Prostate gland (tissue), 2 donors: ENCODE data around the gene SPRING1.

Experiments used
- POLR2A ChIP-seq: fragments of 450-650 bp; IDR thresholded peaks from one replicate; pipeline ENCODE4 v1.6.1; 2016; ENCODE audit warnings: antibody characterized with exemption, mild to moderate bottlenecking
- TF ChIP-seq, protein P1 (sequence below), 4 experiments: fragments of 200-600 bp in 2 of 4; fragments of 450-650 bp in 2 of 4; sonication (generic) in 2 of 4; IDR thresholded peaks; 1 replicate in 3 of 4; 2 replicates in 1 of 4; pipeline ENCODE4 v1.5.1; 2016 to 2019; ENCODE audit warnings: antibody characterized with exemption in 4 of 4, mild to moderate bottlenecking in 2 of 4, moderate library complexity in 2 of 4

DNA sequence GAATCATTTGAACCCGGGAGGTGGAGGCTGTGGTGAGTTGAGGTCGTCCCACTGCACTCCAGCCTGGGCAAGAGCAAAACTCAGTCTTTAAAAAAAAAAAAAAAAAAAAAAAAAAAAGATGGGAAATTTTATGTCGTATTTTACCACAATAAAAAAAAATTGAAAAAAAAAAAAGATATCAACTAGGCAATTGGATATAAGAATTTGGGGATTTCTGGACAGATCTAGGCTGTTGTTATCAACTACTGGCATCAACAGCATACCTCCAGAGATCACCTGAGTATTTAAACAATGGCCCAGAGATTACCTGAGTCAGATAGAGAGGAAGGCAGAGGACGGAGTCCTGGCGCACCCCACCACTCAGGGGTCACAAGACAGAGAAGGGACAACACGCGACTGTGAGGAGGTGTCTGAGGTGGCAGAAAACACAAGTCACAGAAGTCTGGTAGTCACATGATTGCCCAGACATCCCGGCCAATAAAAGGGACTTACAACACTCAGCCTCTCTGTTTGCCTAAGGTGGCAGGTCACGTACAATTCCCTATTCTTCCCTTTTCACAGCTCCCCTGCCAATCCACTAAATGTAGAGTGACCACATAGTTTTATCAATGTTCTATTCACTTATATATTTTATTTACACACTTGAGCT, 1.8 kb downstream of the SPRING1 start:
- TF ChIP-seq, protein P1, sequence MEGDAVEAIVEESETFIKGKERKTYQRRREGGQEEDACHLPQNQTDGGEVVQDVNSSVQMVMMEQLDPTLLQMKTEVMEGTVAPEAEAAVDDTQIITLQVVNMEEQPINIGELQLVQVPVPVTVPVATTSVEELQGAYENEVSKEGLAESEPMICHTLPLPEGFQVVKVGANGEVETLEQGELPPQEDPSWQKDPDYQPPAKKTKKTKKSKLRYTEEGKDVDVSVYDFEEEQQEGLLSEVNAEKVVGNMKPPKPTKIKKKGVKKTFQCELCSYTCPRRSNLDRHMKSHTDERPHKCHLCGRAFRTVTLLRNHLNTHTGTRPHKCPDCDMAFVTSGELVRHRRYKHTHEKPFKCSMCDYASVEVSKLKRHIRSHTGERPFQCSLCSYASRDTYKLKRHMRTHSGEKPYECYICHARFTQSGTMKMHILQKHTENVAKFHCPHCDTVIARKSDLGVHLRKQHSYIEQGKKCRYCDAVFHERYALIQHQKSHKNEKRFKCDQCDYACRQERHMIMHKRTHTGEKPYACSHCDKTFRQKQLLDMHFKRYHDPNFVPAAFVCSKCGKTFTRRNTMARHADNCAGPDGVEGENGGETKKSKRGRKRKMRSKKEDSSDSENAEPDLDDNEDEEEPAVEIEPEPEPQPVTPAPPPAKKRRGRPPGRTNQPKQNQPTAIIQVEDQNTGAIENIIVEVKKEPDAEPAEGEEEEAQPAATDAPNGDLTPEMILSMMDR (IDR thresholded peaks at IDR 0.05) = no peak
- TF ChIP-seq POLR2A = no peak
